Tibial nerve (tissue), 3 donors: ENCODE data around the gene NOS1.
"Not testable (repeated sequence)": the region's sequence is repeated elsewhere in the genome, so short reads cannot be mapped to it uniquely, and the experiment has no call there.

Source experiments
- POLR2A ChIP-seq, 2 donors: fragments of 450-650 bp; IDR thresholded peaks; one replicate each; pipeline ENCODE4 v1.6.1; 2017; ENCODE audit warnings: antibody characterized with exemption in 2 of 2, mild to moderate bottlenecking in 2 of 2, moderate library complexity in 2 of 2
- TF ChIP-seq, protein P1 (sequence below), 5 experiments: fragments of 200-600 bp in 3 of 5; fragments of 450-650 bp in 2 of 5; sonication (generic) in 3 of 5; IDR thresholded peaks; one replicate each; pipeline ENCODE4 v1.5.1; 2016 to 2019; ENCODE audit warnings: antibody characterized with exemption in 5 of 5, mild to moderate bottlenecking in 3 of 5, moderate library complexity in 2 of 5

DNA sequence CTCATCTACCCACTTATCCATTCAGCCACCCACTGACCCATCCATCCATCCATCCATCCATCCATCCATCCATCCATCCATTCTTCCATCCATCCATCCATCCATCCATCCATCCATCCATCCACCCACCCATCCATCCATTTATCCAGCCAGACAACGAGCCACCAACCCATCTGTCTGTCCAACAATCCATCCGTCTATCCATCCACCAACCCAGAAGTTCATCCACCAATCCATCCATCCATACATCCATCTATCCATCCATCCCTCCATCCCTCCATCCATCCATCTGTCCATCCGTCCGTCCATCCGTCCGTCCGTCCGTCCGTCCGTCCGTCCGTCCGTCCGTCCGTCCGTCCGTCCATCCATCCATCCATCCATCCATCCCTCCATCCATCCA, 8.6 kb upstream of the NOS1 start:
- TF ChIP-seq, protein P1, sequence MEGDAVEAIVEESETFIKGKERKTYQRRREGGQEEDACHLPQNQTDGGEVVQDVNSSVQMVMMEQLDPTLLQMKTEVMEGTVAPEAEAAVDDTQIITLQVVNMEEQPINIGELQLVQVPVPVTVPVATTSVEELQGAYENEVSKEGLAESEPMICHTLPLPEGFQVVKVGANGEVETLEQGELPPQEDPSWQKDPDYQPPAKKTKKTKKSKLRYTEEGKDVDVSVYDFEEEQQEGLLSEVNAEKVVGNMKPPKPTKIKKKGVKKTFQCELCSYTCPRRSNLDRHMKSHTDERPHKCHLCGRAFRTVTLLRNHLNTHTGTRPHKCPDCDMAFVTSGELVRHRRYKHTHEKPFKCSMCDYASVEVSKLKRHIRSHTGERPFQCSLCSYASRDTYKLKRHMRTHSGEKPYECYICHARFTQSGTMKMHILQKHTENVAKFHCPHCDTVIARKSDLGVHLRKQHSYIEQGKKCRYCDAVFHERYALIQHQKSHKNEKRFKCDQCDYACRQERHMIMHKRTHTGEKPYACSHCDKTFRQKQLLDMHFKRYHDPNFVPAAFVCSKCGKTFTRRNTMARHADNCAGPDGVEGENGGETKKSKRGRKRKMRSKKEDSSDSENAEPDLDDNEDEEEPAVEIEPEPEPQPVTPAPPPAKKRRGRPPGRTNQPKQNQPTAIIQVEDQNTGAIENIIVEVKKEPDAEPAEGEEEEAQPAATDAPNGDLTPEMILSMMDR (IDR thresholded peaks at IDR 0.05), result not testable (repeated sequence)
- not testable (repeated sequence) for TF ChIP-seq POLR2A (IDR thresholded peaks at IDR 0.05)
